HCT116 (cell line): ENCODE data around the gene FREM1.

ENCODE experiments used
- ATF3 ChIP-seq: IDR thresholded peaks from 2 replicates; pipeline ENCODE4 v1.6.1; 2012
- CEBPB ChIP-seq: IDR thresholded peaks from 2 replicates; pipeline ENCODE4 v1.6.1; 2012; ENCODE audit warnings: low read depth
- CTCF ChIP-seq, 3 experiments: fragments of 200-600 bp in 1 of 3; sonication (generic) in 1 of 3; IDR thresholded peaks in 2 of 3; conservative IDR thresholded peaks in 1 of 3; 2 replicates each; pipeline ENCODE4 v1.5.1; 2012 to 2017; ENCODE audit warnings: low read depth in 2 of 3, low read length in 2 of 3, antibody characterized with exemption in 1 of 3, borderline replicate concordance in 1 of 3, control low read depth in 1 of 3, mild to moderate bottlenecking in 1 of 3, mixed read lengths in 1 of 3, mixed run types in 1 of 3, moderate library complexity in 1 of 3; ENCODE audit not compliant: insufficient read depth in 1 of 3
- ELF1 ChIP-seq: IDR thresholded peaks from 2 replicates; pipeline ENCODE4 v1.6.1; 2012; ENCODE audit warnings: low read depth, borderline replicate concordance
- EZH2 ChIP-seq: fragments of 200-600 bp; sonication (generic); IDR thresholded peaks from 2 replicates; pipeline ENCODE4 v1.6.1; 2017; ENCODE audit warnings: antibody characterized with exemption, mixed run types
- JUND ChIP-seq: IDR thresholded peaks from 2 replicates; pipeline ENCODE4 v1.6.1; 2012
- MAX ChIP-seq: IDR thresholded peaks from 2 replicates; pipeline ENCODE4 v1.6.1; 2012
- POLR2A ChIP-seq: IDR thresholded peaks from 2 replicates; pipeline ENCODE4 v1.7.0; 2011; ENCODE audit warnings: borderline replicate concordance; ENCODE audit not compliant: insufficient read depth, insufficient read length; ENCODE audit errors: extremely low read depth
- POLR2AphosphoS5 ChIP-seq: IDR thresholded peaks from 2 replicates; pipeline ENCODE4 v1.6.1; 2011; ENCODE audit warnings: mild to moderate bottlenecking, low read depth, low read length, moderate library complexity
- RAD21 ChIP-seq: IDR thresholded peaks from 2 replicates; pipeline ENCODE4 v1.6.1; 2012; ENCODE audit warnings: low read depth, mild to moderate bottlenecking
- SIN3A ChIP-seq: IDR thresholded peaks from 2 replicates; pipeline ENCODE4 v1.6.1; 2012; ENCODE audit warnings: low read depth
- ZBTB33 ChIP-seq: IDR thresholded peaks from 2 replicates; pipeline ENCODE4 v1.6.1; 2011; ENCODE audit warnings: mild to moderate bottlenecking, low read length, moderate library complexity; ENCODE audit not compliant: insufficient replicate concordance; ENCODE audit errors: extremely low read depth
- ZFX ChIP-seq: fragments of 450-650 bp; IDR thresholded peaks from 2 replicates; pipeline ENCODE4 v1.6.1; 2017
- ZNF274 ChIP-seq: fragments of 200-500 bp; sonication (Bioruptor generic); IDR thresholded peaks from 2 replicates; pipeline ENCODE4 v1.6.1; 2014; ENCODE audit warnings: mild to moderate bottlenecking, low read depth, low read length, inconsistent platforms

- TF ChIP-seq EZH2 (no peak), MAX (no peak), CTCF (IDR thresholded peaks at IDR 0.05 in 2 of 3, conservative IDR thresholded peaks at IDR 0.05 in 1 of 3; ENCODE audit: borderline replicate concordance in 1 of 3, insufficient read depth in 1 of 3, low read depth in 2 of 3, low read length in 2 of 3) (no peak), CEBPB (no peak), JUND (no peak), ZFX (no peak), POLR2A (no peak), ATF3 (no peak), POLR2AphosphoS5 (no peak), ZBTB33 (no peak), ZNF274 (no peak), SIN3A (no peak), RAD21 (no peak), ELF1 (no peak)
Measured at GRCh38 chr9:14710804-14711203, 199.4 kb downstream of the FREM1 start.
